Body of pancreas (tissue), 4 donors: ENCODE results near the gene TMEM182.

Experiments used
- POLR2A ChIP-seq, 3 donors: fragments of 450-650 bp; IDR thresholded peaks; one replicate each; pipeline ENCODE4 v1.6.1; 2016; ENCODE audit warnings: antibody characterized with exemption in 3 of 3, mild to moderate bottlenecking in 2 of 3
- TF ChIP-seq, protein P1 (sequence below), 7 experiments: fragments of 450-650 bp in 4 of 7; fragments of 200-600 bp in 3 of 7; sonication (generic) in 3 of 7; IDR thresholded peaks; one replicate each; pipeline ENCODE4 v1.5.1; 2016 to 2019; ENCODE audit warnings: antibody characterized with exemption in 7 of 7

DNA sequence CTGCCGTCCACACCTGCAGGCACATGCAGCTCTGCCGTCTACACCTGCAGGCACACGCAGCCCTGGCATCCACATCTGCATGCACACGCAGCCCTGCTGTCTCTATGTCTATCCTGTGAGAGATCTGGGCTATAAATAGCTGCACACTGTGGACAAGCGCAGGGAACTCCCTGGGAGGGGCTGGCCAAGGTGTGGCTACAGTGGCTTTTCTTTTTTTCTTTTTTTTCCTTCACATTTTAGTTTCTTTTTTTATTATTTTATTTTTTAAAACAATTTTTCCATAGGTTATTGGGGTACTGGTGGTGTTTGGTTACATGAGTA is 42.0 kb downstream of the TMEM182 start:
- no peak for TF ChIP-seq POLR2A (IDR thresholded peaks at IDR 0.05)
- TF ChIP-seq, protein P1, sequence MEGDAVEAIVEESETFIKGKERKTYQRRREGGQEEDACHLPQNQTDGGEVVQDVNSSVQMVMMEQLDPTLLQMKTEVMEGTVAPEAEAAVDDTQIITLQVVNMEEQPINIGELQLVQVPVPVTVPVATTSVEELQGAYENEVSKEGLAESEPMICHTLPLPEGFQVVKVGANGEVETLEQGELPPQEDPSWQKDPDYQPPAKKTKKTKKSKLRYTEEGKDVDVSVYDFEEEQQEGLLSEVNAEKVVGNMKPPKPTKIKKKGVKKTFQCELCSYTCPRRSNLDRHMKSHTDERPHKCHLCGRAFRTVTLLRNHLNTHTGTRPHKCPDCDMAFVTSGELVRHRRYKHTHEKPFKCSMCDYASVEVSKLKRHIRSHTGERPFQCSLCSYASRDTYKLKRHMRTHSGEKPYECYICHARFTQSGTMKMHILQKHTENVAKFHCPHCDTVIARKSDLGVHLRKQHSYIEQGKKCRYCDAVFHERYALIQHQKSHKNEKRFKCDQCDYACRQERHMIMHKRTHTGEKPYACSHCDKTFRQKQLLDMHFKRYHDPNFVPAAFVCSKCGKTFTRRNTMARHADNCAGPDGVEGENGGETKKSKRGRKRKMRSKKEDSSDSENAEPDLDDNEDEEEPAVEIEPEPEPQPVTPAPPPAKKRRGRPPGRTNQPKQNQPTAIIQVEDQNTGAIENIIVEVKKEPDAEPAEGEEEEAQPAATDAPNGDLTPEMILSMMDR (IDR thresholded peaks at IDR 0.05), result no peak
